GM13977 (cell line): ENCODE measurements around the gene LIG1.

ENCODE experiments used
- DNase-seq: peaks from one replicate; pipeline ENCODE4 v3.0.0; 2012; ENCODE audit warnings: low spot score
- in situ Hi-C: fragments of 300-500 bp; cut with MboI; formaldehyde crosslinking; loops from one replicate; pipeline ENCODE4 v1.12.0; 2022; ENCODE audit warnings: low sequenced_read_pairs, low pct_unique_long_range_greater_than_20kb, mixed read lengths, inconsistent platforms; ENCODE audit not compliant: unreplicated experiment
- TF ChIP-seq, protein P1 (sequence below): IDR thresholded peaks from 2 replicates; pipeline ENCODE4 v1.5.1; 2012; ENCODE audit warnings: mild to moderate bottlenecking, control low read depth; ENCODE audit not compliant: insufficient read depth; ENCODE audit errors: extremely low read depth, missing control alignments

Gene LIG1

DNA sequence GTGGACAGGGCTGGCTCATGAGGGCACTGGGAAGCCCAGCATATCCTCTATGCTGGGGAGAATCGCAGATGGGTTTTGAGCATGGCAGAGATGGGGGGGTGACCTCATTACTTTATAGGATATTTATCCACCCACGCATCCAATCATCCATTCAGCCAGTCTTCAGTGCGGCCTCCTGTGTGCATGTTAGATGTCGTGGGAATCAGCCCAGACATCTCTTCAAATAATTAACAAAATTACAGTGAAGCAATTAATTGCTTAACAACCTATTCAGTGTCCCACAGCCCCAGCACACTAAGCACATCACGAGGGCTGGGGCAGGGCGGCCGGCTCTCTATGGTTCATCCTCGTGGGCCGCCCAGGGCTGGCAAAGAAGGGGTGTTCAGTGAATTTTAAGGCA lies 21.6 kb downstream of the LIG1 start:
- TF ChIP-seq, protein P1, sequence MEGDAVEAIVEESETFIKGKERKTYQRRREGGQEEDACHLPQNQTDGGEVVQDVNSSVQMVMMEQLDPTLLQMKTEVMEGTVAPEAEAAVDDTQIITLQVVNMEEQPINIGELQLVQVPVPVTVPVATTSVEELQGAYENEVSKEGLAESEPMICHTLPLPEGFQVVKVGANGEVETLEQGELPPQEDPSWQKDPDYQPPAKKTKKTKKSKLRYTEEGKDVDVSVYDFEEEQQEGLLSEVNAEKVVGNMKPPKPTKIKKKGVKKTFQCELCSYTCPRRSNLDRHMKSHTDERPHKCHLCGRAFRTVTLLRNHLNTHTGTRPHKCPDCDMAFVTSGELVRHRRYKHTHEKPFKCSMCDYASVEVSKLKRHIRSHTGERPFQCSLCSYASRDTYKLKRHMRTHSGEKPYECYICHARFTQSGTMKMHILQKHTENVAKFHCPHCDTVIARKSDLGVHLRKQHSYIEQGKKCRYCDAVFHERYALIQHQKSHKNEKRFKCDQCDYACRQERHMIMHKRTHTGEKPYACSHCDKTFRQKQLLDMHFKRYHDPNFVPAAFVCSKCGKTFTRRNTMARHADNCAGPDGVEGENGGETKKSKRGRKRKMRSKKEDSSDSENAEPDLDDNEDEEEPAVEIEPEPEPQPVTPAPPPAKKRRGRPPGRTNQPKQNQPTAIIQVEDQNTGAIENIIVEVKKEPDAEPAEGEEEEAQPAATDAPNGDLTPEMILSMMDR = no peak
- in situ Hi-C loops = loop anchor here (25.0 kb wide), 1 partner anchor 186 kb away; no protein-coding TSS in a partner anchor

GRCh38 chr19:48147597-48148175 lies 22.5 kb downstream of the LIG1 start:
- in situ Hi-C loops = loop anchor here (25.0 kb wide), 1 partner anchor 185 kb away; no protein-coding TSS in a partner anchor
- DNase-seq = no peak
- TF ChIP-seq, protein P1 = no peak

More for the DNA sequence above, 21.6 kb downstream of the LIG1 start:
- no peak for DNase-seq

DNA sequence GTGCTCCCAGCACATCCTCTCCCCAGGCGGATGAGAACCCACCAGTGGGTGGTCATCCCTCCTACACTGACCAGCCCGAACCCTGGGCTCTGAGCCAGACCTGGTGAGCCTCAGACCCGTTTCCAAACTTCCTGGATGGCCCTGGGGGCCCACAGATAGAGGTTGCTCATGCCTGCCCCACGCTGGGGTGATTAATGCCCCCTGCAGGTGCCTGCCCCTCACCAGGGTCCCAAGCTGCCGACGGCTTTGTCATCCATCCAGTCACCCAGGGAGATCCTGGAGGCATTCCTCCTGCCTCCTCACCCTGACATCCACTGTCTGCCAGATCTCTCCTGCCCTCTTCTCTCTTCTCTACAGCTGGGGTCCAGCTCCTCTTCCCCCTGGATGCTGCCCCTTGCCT lies 31.1 kb downstream of the LIG1 start:
- TF ChIP-seq, protein P1 = no peak
- DNase-seq = no peak
- in situ Hi-C loops = loop anchor here (25.0 kb wide), 1 partner anchor 177 kb away; no protein-coding TSS in a partner anchor

DNA sequence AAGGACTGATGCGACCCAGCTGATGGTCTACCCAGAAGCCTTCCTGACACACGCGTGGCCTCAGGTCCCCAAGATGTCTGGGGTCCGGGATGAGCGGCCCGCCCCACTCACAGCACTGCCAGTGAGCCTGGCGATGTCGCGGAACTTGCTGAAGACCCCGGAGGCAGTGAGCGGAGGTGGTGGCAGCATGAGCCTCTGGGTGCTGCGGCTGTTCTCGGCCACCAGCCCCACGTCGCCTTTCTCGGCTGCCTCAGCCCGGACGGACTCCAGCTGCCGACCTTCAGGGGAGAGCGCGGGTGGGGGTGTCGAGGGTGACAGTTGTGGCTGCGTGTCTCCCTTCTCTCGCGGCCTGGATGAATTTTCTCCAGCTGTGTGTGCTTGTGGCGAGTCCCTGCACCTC lies 32.7 kb downstream of the LIG1 start:
- TF ChIP-seq, protein P1 = no peak
- DNase-seq = no peak
- in situ Hi-C loops = loop anchor here (25.0 kb wide), 1 partner anchor 175 kb away; no protein-coding TSS in a partner anchor

- in situ Hi-C loops = loop anchor here (25.0 kb wide), 1 partner anchor 174 kb away; no protein-coding TSS in a partner anchor
- no peak for DNase-seq
- TF ChIP-seq, protein P1 = no peak
These were observed 33.6 kb downstream of the LIG1 start for GRCh38 chr19:48136547-48136946.

DNA sequence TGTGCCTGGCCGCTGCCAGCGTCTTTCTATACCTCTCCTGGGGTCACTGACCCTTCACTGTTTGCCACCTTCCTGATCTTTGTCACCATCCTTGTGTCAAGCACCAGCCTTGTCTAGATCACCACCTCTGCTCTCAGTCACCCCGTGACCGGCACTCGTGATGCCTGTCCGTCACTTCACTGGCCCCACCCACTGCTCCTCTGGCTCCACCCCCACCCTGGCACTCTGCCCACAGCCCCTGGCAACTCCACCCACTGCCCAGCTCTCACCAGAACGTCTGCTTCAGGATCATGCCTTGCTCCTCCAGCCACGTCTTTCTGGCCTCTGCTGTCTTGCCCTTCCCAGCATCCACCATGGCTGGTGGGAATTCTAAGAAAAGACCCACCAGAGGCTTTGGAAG lies 34.7 kb downstream of the LIG1 start:
- no peak for DNase-seq
- in situ Hi-C loops = loop anchor here (25.0 kb wide), 1 partner anchor 173 kb away; no protein-coding TSS in a partner anchor
- TF ChIP-seq, protein P1 = no peak
